Testis (tissue), 3 donors: Measurements from ENCODE around the gene ALS2CL. TPM values are rescaled to one million over a fixed set of nuclear protein-coding genes. Genes with fewer than 3 reads are reported as not detected.

Source experiments
- DNase-seq: peaks from one replicate; pipeline ENCODE4 v3.0.0-alpha.2; 2019
- H3K27ac ChIP-seq, 2 donors: fragments of 200-600 bp; sonication (generic); one replicate each; pipeline ENCODE4 v1.5.1; 2019
- H3K27me3 ChIP-seq: fragments of 200-600 bp; sonication (generic); one replicate; pipeline ENCODE4 v1.5.1; 2019
- H3K36me3 ChIP-seq: fragments of 200-600 bp; sonication (generic); one replicate; pipeline ENCODE4 v1.5.1; 2017; ENCODE audit warnings: low read depth; ENCODE audit errors: missing control alignments
- H3K4me1 ChIP-seq: fragments of 200-600 bp; sonication (generic); one replicate; pipeline ENCODE4 v1.5.1; 2019
- H3K4me3 ChIP-seq, 2 donors: fragments of 200-600 bp; sonication (generic); one replicate each; pipeline ENCODE4 v1.5.1; 2017 to 2019
- H3K9me3 ChIP-seq: fragments of 200-600 bp; sonication (generic); one replicate; pipeline ENCODE4 v1.5.1; 2017
- POLR2A ChIP-seq: fragments of 450-650 bp; IDR thresholded peaks from one replicate; pipeline ENCODE4 v1.6.1; 2017; ENCODE audit warnings: antibody characterized with exemption, mild to moderate bottlenecking, moderate library complexity
- WGBS, 2 donors: methylation state at CpG; one replicate each; pipeline ENCODE4 v1.1.5; 2018; 5-methylcytosine and 5-hydroxymethylcytosine counted together
- intact Hi-C: fragments of 100-400 bp; cut with DNase I; formaldehyde crosslinking; loops from one replicate; pipeline ENCODE4 v1.15.1; 2023; ENCODE audit warnings: low total_unique reads
- polyA plus RNA-seq: library from polyadenylated mRNA; stranded (reverse); fragments of 350-450 nt; fragmentation: Illumina TruSeq; extraction: RNeasy Lipid Tissue Mini Kit (QIAGEN cat#74804); gene quantifications from one replicate; pipeline ENCODE4 v1.2.3, GENCODE V29; 2014; ENCODE audit warnings: low read depth, low replicate concordance; ENCODE audit not compliant: insufficient read depth
- total RNA-seq, 2 donors: library from RNA; depleted of rRNA; stranded (reverse); fragments of >200 nt; gene quantifications; one replicate each; pipeline ENCODE4 v1.2.3, GENCODE V29; 2016
- TF ChIP-seq, protein P1 (sequence below), 3 experiments: fragments of 450-650 bp in 2 of 3; fragments of 200-600 bp in 1 of 3; sonication (generic) in 1 of 3; IDR thresholded peaks; one replicate each; pipeline ENCODE4 v1.5.1; 2016 to 2019; ENCODE audit warnings: antibody characterized with exemption in 3 of 3, mild to moderate bottlenecking in 2 of 3, moderate library complexity in 1 of 3

ALS2CL gene
- total and polyA plus RNA-seq, 3 donors from 2014 or later = 4.4 to 11.2 (median 5.4) TPM

DNA sequence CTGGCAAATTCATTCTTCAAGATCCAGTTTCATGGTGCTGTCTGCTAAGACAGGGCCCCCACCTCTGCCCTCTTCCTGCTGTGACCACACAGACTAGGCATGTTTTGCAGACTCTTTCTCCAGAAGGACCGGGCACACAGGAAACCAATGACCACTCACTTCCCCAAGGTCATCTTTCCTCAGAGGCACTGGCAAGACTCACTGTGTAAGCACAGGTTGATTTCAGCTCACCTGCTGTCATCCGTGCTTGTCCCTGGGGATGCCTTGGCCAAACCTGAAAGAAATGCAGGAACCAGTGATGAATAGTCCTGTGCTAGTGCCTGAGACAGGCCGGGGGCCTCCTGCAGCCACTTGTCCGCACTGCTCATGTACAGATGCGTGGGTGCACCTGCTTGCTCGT, 33.5 kb downstream of the ALS2CL start:
- 80 to 91% methylated on average over 6 of the region's 6 CpGs for WGBS, 2 donors
- intact Hi-C loops = no loop called here
- DNase-seq = peak; percentile 9
- no peak for TF ChIP-seq POLR2A
- TF ChIP-seq, protein P1, sequence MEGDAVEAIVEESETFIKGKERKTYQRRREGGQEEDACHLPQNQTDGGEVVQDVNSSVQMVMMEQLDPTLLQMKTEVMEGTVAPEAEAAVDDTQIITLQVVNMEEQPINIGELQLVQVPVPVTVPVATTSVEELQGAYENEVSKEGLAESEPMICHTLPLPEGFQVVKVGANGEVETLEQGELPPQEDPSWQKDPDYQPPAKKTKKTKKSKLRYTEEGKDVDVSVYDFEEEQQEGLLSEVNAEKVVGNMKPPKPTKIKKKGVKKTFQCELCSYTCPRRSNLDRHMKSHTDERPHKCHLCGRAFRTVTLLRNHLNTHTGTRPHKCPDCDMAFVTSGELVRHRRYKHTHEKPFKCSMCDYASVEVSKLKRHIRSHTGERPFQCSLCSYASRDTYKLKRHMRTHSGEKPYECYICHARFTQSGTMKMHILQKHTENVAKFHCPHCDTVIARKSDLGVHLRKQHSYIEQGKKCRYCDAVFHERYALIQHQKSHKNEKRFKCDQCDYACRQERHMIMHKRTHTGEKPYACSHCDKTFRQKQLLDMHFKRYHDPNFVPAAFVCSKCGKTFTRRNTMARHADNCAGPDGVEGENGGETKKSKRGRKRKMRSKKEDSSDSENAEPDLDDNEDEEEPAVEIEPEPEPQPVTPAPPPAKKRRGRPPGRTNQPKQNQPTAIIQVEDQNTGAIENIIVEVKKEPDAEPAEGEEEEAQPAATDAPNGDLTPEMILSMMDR (IDR thresholded peaks at IDR 0.05) = no peak
- H3K27ac ChIP-seq = no peak overlapping the region
- H3K36me3 ChIP-seq = no peaks in the 10 kb centered on the region
- H3K4me1 ChIP-seq = no peaks in the 10 kb centered on the region
- H3K4me3 ChIP-seq = no peak overlapping the region
- no peaks in the 10 kb centered on the region for H3K27me3 ChIP-seq
- no peaks in the 10 kb centered on the region for H3K9me3 ChIP-seq

DNA sequence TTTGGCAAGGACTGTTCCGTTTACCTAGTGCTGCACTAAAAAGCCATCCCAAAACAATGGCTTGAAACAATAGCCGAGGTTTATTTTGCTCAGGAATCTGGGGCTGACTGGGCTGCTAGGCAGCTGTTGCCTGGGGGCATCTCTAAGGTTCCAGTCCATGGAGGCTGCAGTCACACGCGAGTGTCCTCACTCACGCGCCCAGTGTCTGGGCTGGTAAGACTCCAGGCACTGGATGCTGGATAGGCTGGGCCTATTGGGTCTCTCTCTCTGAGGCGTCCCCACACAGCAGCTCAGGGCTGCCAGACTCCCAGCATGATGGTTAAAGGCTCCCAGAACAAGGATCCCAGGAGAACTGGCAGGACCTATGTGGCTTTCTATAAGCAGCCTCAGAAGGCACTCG, 34.2 kb downstream of the ALS2CL start:
- DNase-seq = no peak
- no peaks in the 10 kb centered on the region for H3K36me3 ChIP-seq
- no peaks in the 10 kb centered on the region for H3K27me3 ChIP-seq
- no peaks in the 10 kb centered on the region for H3K9me3 ChIP-seq
- H3K4me1 ChIP-seq = no peaks in the 10 kb centered on the region
- no peak overlapping the region for H3K4me3 ChIP-seq
- TF ChIP-seq POLR2A = no peak
- TF ChIP-seq, protein P1 (IDR thresholded peaks at IDR 0.05) = no peak
- H3K27ac ChIP-seq = no peak overlapping the region
- 93 to 95% methylated on average over 8 of the region's 8 CpGs for WGBS, 2 donors
- intact Hi-C loops = no loop called here

DNA sequence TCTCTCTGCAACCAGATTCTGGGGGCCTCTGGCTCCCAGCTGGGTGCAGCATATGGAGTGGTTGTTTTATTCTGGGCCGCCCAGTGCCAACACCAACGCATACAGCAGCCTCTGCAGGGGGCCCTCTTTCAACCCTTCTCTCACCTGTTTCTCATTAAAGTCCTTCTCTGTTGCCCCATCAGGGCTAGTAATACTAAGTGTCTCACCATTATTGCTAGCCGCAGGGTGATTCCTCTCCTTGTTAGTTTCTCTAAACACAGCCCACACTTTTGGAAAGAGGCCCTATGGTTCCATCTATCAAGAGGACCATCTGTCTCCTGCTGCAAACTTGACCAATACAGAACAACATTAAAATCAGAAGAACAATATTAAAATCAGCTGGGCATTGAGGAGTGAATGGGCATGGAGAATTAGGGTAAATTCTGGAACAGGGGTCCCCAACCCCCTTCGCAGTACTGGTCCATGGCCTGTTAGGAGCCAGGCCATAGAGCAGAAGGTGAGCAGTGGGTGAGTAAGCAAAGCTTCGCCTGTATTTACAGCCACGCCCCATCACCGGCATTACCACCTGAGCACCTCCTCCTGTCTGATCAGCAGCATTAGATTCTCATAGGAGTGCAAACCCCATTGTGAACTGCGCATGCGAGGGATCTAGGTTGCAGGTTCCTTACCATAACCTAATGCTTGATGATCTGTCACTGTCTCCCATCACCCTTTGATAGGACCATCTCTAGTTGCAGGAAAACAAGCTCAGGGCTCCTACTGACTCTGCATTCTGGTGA, 36.5 kb downstream of the ALS2CL start:
- no peak overlapping the region for H3K27ac ChIP-seq
- intact Hi-C loops = no loop called here
- H3K9me3 ChIP-seq = no peaks in the 10 kb centered on the region
- 91 to 94% methylated on average over 9 of the region's 9 CpGs for WGBS, 2 donors
- H3K4me3 ChIP-seq = no peak overlapping the region
- H3K27me3 ChIP-seq = no peaks in the 10 kb centered on the region
- DNase-seq = no peak
- TF ChIP-seq, protein P1 (IDR thresholded peaks at IDR 0.05) = no peak
- no peak for TF ChIP-seq POLR2A
- H3K36me3 ChIP-seq = no peaks in the 10 kb centered on the region
- no peaks in the 10 kb centered on the region for H3K4me1 ChIP-seq

DNA sequence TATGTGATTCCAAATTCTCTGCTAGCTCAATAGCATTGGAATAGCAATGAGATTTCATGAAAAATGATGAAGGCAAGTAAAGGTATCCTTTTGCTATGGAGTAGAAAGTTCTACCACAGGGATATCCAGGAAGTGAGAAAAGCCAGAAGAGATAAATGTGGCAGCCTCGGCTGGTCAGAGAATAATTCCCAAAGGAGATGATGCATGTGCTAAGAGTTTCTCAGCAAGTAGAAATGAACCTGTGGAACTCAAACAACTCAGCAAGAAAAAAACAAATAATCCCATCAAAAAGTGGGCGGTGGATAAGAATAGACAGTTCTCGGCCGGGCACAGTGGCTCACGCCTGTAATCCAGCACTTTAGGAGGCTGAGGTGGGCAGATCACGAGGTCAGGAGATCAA, 38.2 kb downstream of the ALS2CL start:
- H3K4me1 ChIP-seq = no peaks in the 10 kb centered on the region
- no peak for DNase-seq
- H3K36me3 ChIP-seq = no peaks in the 10 kb centered on the region
- 70 to 84% methylated on average over 6 of the region's 6 CpGs for WGBS, 2 donors
- H3K4me3 ChIP-seq = no peak overlapping the region
- TF ChIP-seq, protein P1 (IDR thresholded peaks at IDR 0.05) = no peak
- no peak for TF ChIP-seq POLR2A
- H3K27me3 ChIP-seq = no peaks in the 10 kb centered on the region
- no peak overlapping the region for H3K27ac ChIP-seq
- no peaks in the 10 kb centered on the region for H3K9me3 ChIP-seq
- intact Hi-C loops = no loop called here

DNA sequence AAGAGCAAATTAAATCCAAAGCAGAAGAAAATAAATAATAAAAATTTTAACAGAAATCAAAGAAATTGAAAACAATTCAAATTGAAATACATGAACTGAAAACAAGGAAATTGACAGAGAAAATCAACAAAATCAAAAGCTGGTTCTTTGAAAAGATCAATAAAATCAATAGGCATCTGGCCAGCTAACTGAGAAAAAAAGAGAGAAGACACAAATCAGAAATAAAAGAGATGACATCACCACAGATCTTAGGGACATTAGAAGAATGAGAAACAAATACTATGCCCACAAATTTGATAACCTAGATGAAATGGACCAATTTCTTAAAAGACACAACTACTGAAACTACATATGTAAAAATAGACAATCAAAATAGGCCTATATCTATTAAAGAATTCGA, 42.4 kb downstream of the ALS2CL start:
- H3K27me3 ChIP-seq = no peaks in the 10 kb centered on the region
- no peak overlapping the region for H3K27ac ChIP-seq
- WGBS, 2 donors = 58 to 65% methylated on average over 1 of the region's 1 CpG
- intact Hi-C loops = no loop called here
- no peaks in the 10 kb centered on the region for H3K36me3 ChIP-seq
- H3K4me1 ChIP-seq = no peaks in the 10 kb centered on the region
- H3K9me3 ChIP-seq = no peaks in the 10 kb centered on the region
- no peak overlapping the region for H3K4me3 ChIP-seq
- TF ChIP-seq, protein P1 (IDR thresholded peaks at IDR 0.05) = no peak
- no peak for TF ChIP-seq POLR2A
- DNase-seq = no peak
